GM23248 (cell line): ENCODE data around the gene MORC4. TPM values are rescaled to one million over a fixed set of nuclear protein-coding genes. Genes with fewer than 3 reads are reported as not detected.

Experiments
- DNase-seq: peaks from one replicate; pipeline ENCODE4 v3.0.0-alpha.2; 2015
- H2AFZ ChIP-seq: fragments of 200-600 bp; sonication (generic); 2 replicates; pipeline ENCODE4 v1.6.1; 2016; ENCODE audit warnings: antibody characterized with exemption
- H3F3A ChIP-seq: fragments of 200-600 bp; sonication (generic); 2 replicates; pipeline ENCODE4 v1.6.1; 2016; ENCODE audit warnings: mild to moderate bottlenecking, antibody characterized with exemption, mixed run types; ENCODE audit not compliant: insufficient read depth
- H3K27ac ChIP-seq: fragments of 200-600 bp; sonication (generic); 2 replicates; pipeline ENCODE4 v1.5.1; 2016; ENCODE audit warnings: mild to moderate bottlenecking
- H3K27me3 ChIP-seq: fragments of 200-600 bp; sonication (generic); replicated peaks from 2 replicates; pipeline ENCODE4 v1.6.1; 2016; ENCODE audit warnings: mild to moderate bottlenecking; ENCODE audit not compliant: insufficient read depth
- H3K36me3 ChIP-seq: fragments of 200-600 bp; sonication (generic); 2 replicates; pipeline ENCODE4 v1.6.1; 2016; ENCODE audit warnings: low read depth, mild to moderate bottlenecking
- H3K4me1 ChIP-seq: fragments of 200-600 bp; sonication (generic); 2 replicates; pipeline ENCODE4 v1.6.1; 2016; ENCODE audit warnings: mild to moderate bottlenecking; ENCODE audit not compliant: insufficient read depth
- H3K4me2 ChIP-seq: fragments of 200-600 bp; sonication (generic); one replicate; pipeline ENCODE4 v1.6.1; 2016; ENCODE audit warnings: mild to moderate bottlenecking; ENCODE audit not compliant: unreplicated experiment
- H3K4me3 ChIP-seq: fragments of 200-600 bp; sonication (generic); 2 replicates; pipeline ENCODE4 v1.5.1; 2016; ENCODE audit warnings: mild to moderate bottlenecking
- H3K79me2 ChIP-seq: fragments of 200-600 bp; sonication (generic); 2 replicates; pipeline ENCODE4 v1.6.1; 2016; ENCODE audit warnings: mild to moderate bottlenecking; ENCODE audit not compliant: insufficient read depth
- H3K9ac ChIP-seq: fragments of 200-600 bp; sonication (generic); 2 replicates; pipeline ENCODE4 v1.6.1; 2016; ENCODE audit warnings: mild to moderate bottlenecking
- H3K9me2 ChIP-seq: fragments of 200-600 bp; sonication (generic); 2 replicates; pipeline ENCODE4 v1.6.1; 2016; ENCODE audit warnings: mixed run types, mild to moderate bottlenecking, moderate library complexity; ENCODE audit not compliant: insufficient read depth
- H3K9me3 ChIP-seq: fragments of 200-600 bp; sonication (generic); one replicate; pipeline ENCODE4 v1.6.1; 2017; ENCODE audit warnings: low read depth
- H4K20me1 ChIP-seq: fragments of 200-600 bp; sonication (generic); 2 replicates; pipeline ENCODE4 v1.6.0; 2016; ENCODE audit not compliant: insufficient read depth
- EZH2 ChIP-seq: fragments of 200-600 bp; sonication (generic); IDR thresholded peaks from 2 replicates; pipeline ENCODE4 v1.6.1; 2018; ENCODE audit warnings: antibody characterized with exemption, mild to moderate bottlenecking; ENCODE audit not compliant: insufficient read depth, poor library complexity, severe bottlenecking
- EZH2phosphoT487 ChIP-seq: fragments of 200-600 bp; sonication (generic); IDR thresholded peaks from 2 replicates; pipeline ENCODE4 v1.6.1; 2018; ENCODE audit warnings: antibody characterized with exemption, moderate library complexity, mild to moderate bottlenecking, low read depth; ENCODE audit not compliant: insufficient read depth
- WGBS, 2 experiments: methylation state at CpG; one replicate each; pipeline ENCODE4 v1.1.6; 2015 to 2017; ENCODE audit warnings: low lambda C conversion rate in 2 of 2, low coverage in 1 of 2; ENCODE audit errors: missing lambda C conversion rate in 2 of 2; 5-methylcytosine and 5-hydroxymethylcytosine counted together
- in situ Hi-C: fragments of 300-500 bp; cut with MboI; formaldehyde crosslinking; loops from 2 replicates; pipeline ENCODE4 v1.15.0; 2020
- polyA plus RNA-seq: library from polyadenylated mRNA; unstranded; fragments of >200 nt; fragmentation: Nextera tagmentation; extraction: Ambion mirVana; gene quantifications from 2 replicates; pipeline ENCODE4 v1.2.1, GENCODE V29; 2016
- total RNA-seq: library from RNA; depleted of rRNA; stranded (reverse); fragments of >200 nt; shearing (Covaris generic); gene quantifications from 2 replicates; pipeline ENCODE4 v1.2.3, GENCODE V29; 2014

MORC4 gene
- total and polyA plus RNA-seq, 2 experiments from 2014 or later, result 12.3 to 23.7 TPM

- in situ Hi-C loops, result no loop called here
- H3K9me2 ChIP-seq, result no peaks in the 10 kb centered on the region
- H3K27ac ChIP-seq, result no peak overlapping the region
- H3K79me2 ChIP-seq, result no peaks in the 10 kb centered on the region
- DNase-seq, result peak; percentile 58
- H3K9ac ChIP-seq, result no peak overlapping the region
- H3K9me3 ChIP-seq, result no peaks in the 10 kb centered on the region
- TF ChIP-seq EZH2 (no peak), EZH2phosphoT487 (no peak)
- H3K4me2 ChIP-seq, result no peak overlapping the region
- H3K36me3 ChIP-seq, result no peaks in the 10 kb centered on the region
- H2AFZ ChIP-seq, result no peak overlapping the region
- H3K27me3 ChIP-seq, result no peaks in the 10 kb centered on the region
- H3K4me1 ChIP-seq, result no peaks in the 10 kb centered on the region
- H4K20me1 ChIP-seq, result no peaks in the 10 kb centered on the region
- H3K4me3 ChIP-seq, result no peak overlapping the region
- WGBS, 2 experiments, result 0% methylated on average over 1 of the region's 1 CpG
- H3F3A ChIP-seq, result no peaks in the 10 kb centered on the region
Observed at GRCh38 chrX:107014936-107015335, 14.9 kb upstream of the MORC4 start.

DNA sequence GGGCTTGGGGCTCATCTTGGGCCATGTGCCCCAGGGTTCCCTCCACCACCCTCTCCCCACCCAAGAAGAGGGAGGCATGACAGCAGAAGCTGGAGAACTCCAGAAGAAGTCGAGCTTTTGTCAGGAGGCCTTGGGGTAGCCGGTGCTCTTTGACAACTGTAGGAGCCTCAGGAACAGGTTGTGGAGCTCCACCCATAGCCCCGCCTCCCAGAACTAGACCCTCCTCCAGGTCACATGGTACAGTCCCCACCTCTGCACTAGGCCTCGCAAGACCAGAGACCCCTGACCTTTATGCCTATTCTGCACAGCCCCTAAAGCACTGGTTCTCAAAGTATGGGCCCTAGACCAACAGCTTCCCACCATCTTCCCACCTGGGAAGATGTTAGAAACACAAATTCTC lies 8.0 kb upstream of the MORC4 start:
- Histone ChIP-seq H3K79me2 (no peaks in the 10 kb centered on the region), H3K9me2 (no peaks in the 10 kb centered on the region), H3K9ac (no peak overlapping the region), H4K20me1 (no peaks in the 10 kb centered on the region), H3K27me3 (no peaks in the 10 kb centered on the region), H2AFZ (no peak overlapping the region), H3K4me2 (no peak overlapping the region), H3F3A (no peaks in the 10 kb centered on the region), H3K36me3 (no peaks in the 10 kb centered on the region), H3K9me3 (no peaks in the 10 kb centered on the region), H3K4me1 (no peaks in the 10 kb centered on the region), H3K4me3 (no peak overlapping the region), H3K27ac (no peak overlapping the region)
- 59 to 80% methylated on average over 2 to 4 of the region's 4 CpGs for WGBS, 2 experiments
- in situ Hi-C loops, result no loop called here
- no peak for DNase-seq
- TF ChIP-seq EZH2, result no peak
- TF ChIP-seq EZH2phosphoT487, result no peak

GRCh38 chrX:106999002-106999975 lies 723 bp downstream of the MORC4 start:
- no peaks in the 10 kb centered on the region for H3F3A ChIP-seq
- H3K9ac ChIP-seq, result peak overlapping the region; percentile 89
- H3K27me3 ChIP-seq, result no peaks in the 10 kb centered on the region
- in situ Hi-C loops, result no loop called here
- H3K79me2 ChIP-seq, result peaks cover 15% of the 10 kb centered on the region; the same call in 1 of the 2 replicates
- no peaks in the 10 kb centered on the region for H3K4me1 ChIP-seq
- peak overlapping the region; percentile 88 for H3K4me3 ChIP-seq
- TF ChIP-seq EZH2phosphoT487 (no peak), EZH2 (no peak)
- H3K27ac ChIP-seq, result peak overlapping the region; percentile 72
- no peaks in the 10 kb centered on the region for H3K9me2 ChIP-seq
- peak overlapping the region; percentile 85 for H3K4me2 ChIP-seq
- no peaks in the 10 kb centered on the region for H4K20me1 ChIP-seq
- H2AFZ ChIP-seq, result peak overlapping the region; percentile 80
- WGBS, 2 experiments, result 0 to 1% methylated on average over 9 to 31 of the region's 88 CpGs
- no peaks in the 10 kb centered on the region for H3K9me3 ChIP-seq
- peak; percentile 77 for DNase-seq
- H3K36me3 ChIP-seq, result no peaks in the 10 kb centered on the region

- Histone ChIP-seq H3K9me3 (no peaks in the 10 kb centered on the region), H3K9ac (no peak overlapping the region), H2AFZ (no peak overlapping the region), H3K27ac (no peak overlapping the region), H3K9me2 (no peaks in the 10 kb centered on the region), H3F3A (no peaks in the 10 kb centered on the region), H3K4me3 (no peak overlapping the region), H3K4me2 (no peak overlapping the region), H3K27me3 (no peaks in the 10 kb centered on the region), H3K36me3 (no peaks in the 10 kb centered on the region), H4K20me1 (no peaks in the 10 kb centered on the region), H3K4me1 (no peaks in the 10 kb centered on the region), H3K79me2 (peaks cover 15% of the 10 kb centered on the region; the same call in 1 of the 2 replicates)
- DNase-seq, result no peak
- TF ChIP-seq EZH2 (no peak), EZH2phosphoT487 (no peak)
- in situ Hi-C loops, result no loop called here
- 69 to 91% methylated on average over 2 to 3 of the region's 3 CpGs for WGBS, 2 experiments
Observed at GRCh38 chrX:106997611-106998010, 2.4 kb downstream of the MORC4 start.
